Measurements from ENCODE around the gene COG5.

COG5 gene

DNA sequence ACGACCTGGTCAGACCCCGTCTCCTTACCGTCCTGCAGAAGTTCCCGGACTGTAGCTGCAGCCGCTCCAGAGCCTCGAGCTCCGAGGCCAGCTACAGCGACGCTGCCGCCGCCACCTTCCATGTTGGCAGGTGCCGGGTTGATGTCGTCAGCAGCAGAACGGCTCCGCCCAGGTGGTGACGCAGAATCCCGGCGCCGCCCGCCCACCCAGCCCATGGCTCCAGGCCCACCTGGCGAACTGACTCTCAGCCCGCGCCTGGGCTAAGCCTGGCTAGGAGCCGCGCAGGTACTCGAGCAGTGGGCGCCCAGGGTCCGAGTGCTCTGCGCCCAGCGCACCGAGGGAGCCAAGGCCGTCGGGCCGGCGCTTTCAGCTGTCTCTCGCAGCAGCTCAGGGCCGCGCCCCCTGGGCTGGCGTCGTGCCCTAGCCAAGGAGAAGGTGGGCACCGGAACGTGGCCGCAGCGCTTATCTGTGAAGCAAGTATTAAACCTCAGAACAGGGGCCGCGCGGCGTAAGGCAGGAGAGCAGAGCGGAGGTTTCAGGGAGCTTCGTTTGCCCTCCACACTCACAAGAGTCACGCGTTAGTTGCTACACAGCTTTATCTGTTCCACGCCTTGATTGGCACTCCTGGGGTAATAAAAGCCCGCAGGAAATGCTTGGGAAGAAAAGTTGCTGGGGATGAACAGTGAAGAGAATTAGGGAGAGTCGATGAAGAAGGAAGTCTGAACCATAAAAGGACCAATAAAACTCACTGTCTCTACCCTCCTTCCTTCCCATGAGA, at the start of gene COG5, which contains the start of gene DUS4L:
COG5 (minus strand) TSS at position 146 of the 778 bp plus-strand sequence; CDS start at position 122, 24 bp downstream.
DUS4L (plus strand) TSS at position 197 of the 778 bp plus-strand sequence. CDS start 3,100 bp downstream, outside the sequence.
- DNase-seq (ENCODE audit: low spot score) = peak; percentile 94

DNA sequence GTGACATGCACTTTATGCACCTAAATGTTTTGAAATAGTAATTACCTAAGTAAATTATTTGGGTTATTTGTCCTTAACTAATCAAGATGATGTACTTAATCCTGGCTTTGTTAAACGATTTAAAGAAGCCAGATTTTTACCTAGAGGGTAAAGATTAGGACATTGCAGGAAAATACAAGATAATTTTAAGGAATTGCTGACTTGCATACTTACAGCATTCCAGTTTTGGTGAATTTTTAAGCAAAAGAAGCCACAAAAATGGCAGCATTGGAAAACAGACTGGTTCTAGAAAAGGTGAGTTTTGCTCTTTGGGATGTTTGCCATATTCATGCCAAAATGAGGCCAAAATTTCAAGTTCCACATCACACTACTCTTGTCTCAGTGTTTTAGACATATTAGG, 49.7 kb upstream of the COG5 start:
- DNase-seq (ENCODE audit: low spot score) = no peak

DNA sequence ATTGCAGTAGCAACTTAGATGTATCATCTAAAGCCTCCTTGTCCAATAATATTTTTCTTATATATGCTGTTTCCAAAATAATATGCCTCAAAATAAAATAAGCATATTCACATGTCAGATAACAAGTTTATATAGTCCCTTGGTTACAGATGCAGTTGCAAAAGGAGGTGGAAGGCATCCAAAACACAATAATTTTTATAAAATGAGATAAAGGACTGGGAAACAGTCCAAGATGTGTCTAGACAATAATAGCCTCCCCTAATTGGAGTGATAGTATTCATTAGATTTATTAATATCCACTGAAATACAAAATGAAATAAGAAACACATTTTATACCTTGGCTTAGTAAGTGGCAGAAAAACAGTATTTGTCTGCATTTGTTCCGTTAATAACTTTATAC, 46.6 kb upstream of the COG5 start:
- no peak for DNase-seq (ENCODE audit: low spot score)

DNA sequence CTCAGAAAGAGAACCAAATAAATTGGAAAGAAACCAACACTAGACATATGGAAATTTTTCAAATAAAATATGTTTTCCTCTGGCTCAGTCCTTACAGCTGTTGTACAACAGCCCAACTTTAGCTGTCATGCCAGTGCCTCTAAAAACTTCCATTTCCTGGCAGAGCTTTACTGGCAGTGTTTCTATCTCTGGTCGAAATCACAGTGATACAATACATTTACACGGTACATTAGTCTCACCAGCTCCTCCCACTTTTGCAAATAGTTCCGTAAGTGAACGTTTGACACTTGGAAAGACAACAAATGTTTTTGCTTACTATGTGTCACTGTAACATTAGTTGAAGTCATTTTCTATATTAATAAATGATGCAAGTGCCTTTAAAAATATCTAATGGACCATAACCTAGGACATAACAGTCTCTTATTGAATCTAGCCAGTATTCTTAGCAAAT, 46.1 kb upstream of the COG5 start:
- no peak for DNase-seq (ENCODE audit: low spot score)

DNA sequence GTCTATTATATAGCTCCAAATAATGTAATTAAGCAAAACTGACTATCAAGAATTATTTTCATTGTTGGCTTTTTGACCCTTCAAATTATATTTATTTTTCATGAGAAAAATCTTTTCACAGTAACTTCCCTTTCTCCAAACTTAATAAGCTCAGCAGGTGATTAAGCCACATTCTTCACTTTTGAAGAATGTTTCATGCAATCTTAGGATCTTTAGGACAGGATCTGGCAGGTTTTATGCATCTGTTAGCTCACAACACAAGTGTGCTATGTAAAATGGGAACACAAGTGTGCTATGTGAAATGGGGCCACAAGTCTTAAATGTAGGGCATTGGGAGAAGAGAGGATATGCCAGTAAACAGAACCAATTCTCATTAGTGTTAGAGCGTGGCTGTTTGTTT, 42.6 kb upstream of the COG5 start:
- no peak for DNase-seq (ENCODE audit: low spot score)

DNA sequence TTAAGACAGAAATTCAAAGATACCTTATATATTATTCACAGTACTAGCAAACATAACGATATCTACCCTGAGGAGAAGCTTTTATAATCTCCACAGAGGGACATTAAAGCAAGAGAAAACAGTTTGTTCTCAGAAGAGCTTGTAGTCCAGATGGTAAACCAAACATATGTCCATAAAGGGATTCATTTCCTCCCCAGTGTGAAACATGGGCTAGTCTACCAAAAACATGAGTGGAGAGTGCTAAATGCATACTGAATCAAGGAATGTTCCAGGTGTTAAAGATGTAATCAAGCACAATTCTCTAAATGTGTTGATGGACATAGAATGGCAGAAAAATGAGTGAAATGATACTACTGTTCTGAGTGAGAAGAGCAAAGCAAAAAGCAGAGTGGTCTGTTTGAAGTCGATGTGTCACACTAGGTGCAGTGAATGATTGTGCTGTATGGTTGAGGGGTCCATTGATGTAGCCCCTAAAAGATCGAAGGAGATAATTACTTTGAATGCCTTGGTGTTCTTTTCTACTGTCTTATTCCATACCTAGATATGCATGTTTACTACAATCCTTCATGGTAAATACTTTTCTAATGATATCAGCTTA, 41.6 kb upstream of the COG5 start:
- DNase-seq (ENCODE audit: low spot score) = no peak

DNA sequence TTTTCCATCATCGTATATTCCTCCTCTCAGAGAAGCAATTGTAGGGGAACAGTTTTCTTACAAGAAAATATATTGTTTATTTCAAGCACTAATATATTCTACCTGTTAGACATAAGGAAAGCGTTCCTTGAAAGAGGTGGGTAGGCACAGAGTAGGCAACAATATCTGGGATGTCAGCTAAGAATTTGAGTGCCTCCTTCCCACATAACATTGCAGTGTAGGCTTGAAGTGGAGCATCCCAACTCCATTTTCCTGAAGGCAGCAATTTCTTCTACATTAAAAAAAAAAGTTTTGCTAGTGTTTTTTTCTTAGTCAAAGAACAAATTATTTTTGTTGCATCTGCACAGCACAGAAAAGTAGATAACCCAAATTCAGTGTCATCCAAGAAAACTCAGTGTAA, 37.1 kb upstream of the COG5 start:
- DNase-seq (ENCODE audit: low spot score) = no peak

DNA sequence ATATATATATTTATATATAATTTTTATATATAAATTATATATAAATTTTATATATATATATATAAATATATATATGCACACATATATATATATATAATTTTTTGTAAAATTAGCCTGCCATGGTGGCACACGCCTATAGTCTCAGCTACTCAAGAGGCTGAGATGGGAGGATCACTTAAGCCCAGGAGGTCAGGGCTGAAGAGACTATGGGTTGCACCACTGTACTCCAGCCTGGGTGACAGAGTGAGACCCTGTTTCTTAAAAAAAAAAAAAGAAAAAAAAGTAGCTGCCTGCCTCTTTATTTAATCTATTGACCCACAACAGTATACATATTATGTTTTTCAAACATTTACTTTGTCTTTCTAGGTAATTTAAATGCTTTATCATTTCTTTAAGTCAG, 35.5 kb upstream of the COG5 start:
- DNase-seq (ENCODE audit: low spot score) = no peak

DNA sequence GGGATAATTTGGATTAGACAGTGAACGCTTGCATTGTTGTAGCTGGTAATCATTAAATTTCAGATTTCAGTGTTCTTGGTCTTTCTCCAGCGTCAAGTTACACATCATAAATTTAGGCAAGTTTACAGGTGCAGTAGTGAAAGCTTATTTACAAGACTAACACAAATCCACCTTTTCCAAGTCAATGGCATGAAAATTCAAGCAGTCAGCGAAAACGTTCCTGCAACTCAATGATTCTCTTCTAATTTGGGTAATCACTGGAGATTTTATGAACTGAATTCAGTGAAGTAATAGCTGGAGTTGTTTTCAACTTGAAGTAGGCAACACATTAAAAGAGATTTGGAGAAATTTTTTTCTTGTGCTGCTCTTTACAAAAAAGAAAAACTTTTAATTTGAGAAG, 34.2 kb upstream of the COG5 start:
- DNase-seq (ENCODE audit: low spot score) = no peak

DNA sequence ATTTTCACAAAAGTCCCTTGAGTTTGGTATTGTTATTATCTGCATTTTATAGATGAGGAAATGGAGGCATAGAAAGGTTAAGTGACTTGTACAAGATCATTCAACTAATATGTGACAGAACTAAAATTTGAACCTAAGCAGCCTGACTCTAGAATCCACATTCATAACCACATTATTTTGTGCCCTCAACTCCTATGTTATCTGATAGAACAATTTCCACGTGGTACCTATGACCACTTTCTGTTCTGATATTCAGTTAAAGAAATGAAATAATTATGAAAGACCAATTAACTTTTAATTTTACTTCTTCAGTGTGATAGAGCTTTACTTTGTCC, 33.8 kb upstream of the COG5 start:
- DNase-seq (ENCODE audit: low spot score) = no peak

DNA sequence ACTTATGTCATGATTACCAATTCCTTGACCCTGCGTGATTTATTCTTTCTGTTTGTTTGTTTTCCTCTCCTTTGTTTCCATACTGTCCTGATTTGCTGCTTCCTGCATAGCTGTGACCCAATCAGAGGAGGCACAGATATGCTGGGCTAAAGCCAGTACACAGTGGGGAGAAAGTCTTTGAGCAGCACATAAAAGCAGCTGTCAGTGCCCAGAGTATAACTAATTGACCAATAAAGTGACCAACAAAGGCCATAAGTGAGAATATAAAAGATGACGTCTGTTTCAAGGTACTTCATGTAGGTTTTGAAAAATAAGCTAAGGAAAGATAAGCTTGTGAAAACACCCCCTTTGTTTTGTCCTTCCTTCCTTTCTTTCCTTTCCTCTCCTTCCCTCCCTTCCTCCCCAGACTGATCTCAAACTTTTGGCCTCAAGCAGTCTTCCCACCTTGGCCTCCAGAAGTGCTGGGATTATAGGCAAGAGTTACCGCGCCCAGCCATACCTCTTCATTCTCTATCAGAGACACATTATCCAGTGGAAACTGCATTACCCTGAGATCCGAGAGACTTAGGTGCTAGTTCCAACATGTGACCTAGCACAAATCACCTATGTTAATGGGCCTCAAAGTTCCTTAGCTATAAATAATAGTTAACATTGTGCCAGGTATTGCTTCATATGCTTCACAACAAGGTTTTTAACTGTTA, 33.3 kb upstream of the COG5 start:
- DNase-seq (ENCODE audit: low spot score) = no peak

DNA sequence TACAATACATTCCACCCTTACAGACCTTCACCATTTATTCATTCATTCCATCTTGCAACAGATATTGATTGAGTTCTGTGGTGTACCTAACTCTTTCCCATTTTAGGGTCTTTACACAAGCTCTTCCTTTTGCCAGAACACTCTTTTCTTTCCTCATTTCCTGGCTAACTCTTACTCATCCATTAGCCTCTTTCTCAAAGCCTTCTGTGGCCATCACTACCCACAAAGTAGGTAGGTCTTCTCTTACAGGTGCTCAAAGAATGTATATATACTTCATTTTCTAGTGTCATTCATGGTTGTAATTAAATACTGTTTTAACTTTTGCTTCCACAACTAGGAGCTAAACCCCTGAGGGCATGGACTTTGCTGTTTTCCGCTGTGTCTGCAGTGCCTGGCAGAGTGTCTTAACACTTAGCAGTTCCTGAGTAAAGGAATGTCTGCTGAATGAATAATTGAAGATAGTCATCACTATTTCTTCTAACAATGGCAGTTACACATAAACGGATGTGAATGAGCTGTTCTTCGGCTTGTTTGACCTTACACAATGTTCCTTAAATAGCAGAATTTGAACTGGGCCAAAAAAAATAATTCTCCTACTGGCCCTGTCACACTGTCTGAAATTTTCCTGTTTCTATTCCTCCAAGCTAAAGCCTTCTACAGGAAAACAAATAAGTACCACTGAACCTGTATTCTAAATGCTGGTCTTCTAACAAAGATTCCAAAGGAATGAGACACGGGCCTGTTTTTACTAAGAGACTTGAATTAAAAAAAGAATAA, 31.4 kb upstream of the COG5 start:
- DNase-seq (ENCODE audit: low spot score) = no peak

DNA sequence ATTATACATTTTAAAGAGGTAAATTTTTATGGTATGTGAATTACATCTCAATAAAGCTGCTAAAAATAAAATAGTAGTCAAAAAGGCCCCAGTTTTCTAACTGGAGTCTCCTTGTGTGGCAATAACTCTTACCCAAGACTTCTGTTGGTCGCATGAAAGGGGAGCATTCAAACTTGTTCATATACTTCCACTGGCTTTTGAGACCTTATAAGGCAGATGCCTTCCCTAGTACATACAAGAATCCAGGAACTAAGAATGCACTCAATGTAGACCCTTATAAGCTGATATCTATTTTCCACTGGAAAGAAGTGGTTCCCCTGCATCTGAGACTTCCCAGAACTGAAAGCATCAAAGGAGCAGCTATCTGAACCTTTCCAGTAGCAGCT, 29.3 kb upstream of the COG5 start:
- no peak for DNase-seq (ENCODE audit: low spot score)

DNA sequence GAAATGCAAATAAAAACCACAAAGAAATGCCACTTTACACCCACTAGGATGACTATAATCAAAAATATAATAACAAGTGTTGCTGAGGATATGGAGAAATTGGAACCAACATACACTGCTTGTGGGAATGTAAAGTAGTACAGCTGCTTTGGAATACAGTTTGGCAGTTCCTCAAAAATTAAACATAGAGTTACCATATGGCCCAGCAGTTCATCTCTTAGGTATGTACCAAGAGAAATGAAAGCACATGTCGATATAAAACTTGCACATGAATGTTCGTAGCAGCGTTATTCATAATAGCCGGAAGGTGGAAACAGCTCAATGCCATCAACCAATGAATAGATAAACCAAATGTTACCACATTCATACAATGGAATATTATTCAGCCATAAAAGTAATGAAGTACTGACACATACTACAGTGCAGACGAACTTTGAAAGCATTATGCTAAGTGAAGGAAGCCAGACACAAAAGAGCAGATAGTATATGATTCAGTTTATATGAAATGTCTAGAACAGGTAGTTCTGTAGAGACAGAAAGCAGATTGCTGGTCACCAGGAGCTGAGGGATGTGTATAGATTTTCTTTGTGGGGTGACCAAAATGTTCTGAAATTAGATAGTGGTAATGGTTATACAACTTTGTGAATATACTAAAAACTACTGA, 28.8 kb upstream of the COG5 start:
- DNase-seq (ENCODE audit: low spot score) = no peak

DNA sequence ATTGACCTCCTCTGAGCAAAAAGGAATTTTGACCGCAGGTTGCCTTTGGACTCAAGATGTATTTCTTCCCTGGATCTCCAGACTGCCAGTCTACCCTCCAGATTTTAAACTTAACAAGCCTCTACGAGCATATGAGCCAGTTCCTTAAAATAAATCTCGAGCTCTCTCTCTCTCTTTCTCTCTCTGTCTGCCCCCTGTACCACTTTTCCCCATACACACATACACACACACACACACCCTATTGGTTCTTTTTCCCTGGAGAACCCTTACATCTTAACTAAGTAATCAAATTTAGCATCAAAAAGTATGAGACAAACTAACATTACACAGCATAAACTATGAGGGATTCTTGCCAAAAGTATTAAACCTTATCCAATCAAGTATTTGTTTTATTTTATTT, 27.7 kb upstream of the COG5 start:
- no peak for DNase-seq (ENCODE audit: low spot score)

DNA sequence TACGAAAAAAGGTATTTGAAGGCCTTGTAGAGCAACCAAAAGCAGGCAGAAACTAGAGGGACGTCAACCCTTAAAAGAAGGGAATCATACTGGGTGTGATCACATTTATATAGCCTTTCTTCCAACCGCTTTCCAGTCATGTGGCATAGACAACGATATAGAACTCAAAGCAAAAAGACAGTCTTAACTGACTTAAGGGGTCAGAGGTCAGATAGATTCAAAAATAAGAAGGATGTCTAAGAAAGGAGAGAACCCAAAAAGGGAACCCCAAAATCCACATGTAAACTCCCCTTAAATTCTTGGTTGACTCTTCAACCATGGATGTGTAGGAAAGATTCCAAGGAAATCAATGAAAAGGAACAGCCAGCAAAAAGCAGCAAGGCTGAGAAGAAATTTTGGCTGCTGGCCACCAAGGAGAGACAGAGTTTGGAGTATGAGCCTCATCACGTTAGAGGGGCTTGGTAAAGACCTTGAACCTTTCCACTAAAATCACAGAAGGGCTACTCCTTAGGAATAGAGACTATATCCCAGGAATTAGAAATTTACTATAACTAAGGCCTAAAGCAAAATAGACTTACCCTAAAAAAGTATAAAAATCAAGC, 24.9 kb upstream of the COG5 start:
- no peak for DNase-seq (ENCODE audit: low spot score)

DNA sequence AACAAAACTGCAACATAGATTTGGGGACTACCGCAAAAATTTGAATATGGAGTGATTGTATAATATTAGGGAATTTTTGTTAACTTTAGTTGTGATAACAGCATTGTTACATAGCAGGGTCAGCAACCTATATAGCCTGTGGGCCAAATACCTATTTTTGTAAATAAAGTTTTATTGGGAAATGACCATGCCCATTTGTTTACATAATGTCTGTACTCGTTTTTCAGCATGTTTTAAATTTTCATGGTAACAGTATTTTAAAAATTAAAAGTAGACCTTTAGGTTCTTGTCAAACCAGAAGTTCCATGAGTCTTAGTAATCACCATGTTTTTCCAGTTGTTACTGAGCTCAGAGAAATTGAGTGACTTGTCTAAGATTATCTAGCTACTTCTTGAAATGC, 21.0 kb upstream of the COG5 start:
- no peak for DNase-seq (ENCODE audit: low spot score)

DNA sequence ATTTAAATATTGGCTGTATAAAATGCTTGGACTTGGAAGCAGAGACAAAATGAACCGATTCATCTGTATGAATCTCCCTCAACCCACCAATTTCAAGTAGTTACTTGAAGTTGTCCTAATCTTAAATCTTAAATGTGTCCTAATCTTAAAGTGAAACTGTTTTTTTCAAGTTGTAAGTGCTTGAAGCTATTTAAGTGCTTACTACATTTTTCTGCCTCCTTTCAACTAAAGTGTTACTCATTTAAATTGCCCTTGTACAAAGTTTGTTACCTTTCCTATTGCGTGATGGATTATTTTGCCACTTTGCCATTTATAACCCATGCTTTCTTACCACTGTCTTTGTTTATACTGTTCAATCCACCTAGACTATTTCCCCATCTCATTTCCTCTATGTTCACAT, 19.2 kb upstream of the COG5 start:
- DNase-seq (ENCODE audit: low spot score) = no peak

DNA sequence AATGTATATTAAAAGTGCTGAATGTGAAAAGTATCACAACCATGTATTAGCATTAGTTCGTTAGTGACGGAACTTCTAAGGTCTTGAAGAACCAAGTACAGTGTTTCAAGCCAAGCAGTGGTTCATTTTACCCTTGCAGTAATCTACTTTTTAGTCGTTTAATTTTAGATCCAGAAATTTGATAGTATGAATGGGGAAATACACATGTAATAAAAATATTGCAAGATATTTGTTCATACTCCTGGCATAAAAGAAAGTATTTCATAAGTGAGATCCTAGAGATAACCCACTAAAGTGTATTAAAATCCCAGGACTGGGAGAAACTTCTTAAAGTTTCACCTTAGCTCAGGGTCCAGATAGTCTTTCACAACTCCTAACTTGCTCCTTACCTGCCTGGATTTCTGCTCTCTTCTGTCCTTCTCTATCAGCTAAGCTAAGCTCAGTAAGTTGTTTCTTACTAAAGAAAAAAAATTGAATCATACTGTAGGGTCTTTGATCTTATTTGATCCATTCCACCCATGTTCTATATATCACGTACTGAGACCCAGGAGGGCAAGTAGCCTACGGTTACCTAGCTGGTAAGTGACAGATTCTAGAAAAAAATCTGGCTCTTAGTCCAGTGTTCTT, 17.8 kb upstream of the COG5 start:
- DNase-seq (ENCODE audit: low spot score) = no peak

DNA sequence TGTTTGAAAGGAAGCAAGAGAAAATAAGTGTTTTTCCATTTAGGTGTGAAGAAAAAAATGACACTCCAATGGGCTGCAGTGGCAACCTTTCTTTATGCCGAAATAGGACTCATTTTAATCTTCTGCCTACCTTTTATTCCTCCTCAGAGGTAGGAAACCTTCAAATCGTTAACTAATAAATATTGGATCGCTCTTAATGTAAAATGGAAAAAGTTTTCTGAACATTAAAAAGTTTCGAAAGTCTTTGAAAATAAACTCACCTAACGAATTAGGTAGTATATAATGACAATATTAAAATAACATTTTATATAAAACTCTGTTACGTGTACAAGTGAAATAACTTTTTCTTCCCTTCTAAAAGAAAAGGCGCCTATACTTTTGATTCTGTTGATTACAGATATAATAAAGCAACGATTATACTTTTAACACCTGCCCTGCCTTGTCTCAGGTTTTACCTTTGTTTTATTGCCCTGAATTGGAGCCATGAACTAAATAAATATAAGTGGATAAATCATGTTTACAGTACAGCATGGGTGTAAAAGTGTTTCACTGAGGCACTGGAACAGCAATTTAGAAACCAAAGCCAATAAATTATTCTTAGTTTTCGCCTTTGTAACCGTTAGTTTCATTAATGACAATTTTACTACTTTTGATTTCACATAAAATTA, 17.1 kb upstream of the COG5 start:
- no peak for DNase-seq (ENCODE audit: low spot score)

All from SW480 (cell line).